ENCODE data around the gene RABEP1.

The RABEP1 gene

DNA sequence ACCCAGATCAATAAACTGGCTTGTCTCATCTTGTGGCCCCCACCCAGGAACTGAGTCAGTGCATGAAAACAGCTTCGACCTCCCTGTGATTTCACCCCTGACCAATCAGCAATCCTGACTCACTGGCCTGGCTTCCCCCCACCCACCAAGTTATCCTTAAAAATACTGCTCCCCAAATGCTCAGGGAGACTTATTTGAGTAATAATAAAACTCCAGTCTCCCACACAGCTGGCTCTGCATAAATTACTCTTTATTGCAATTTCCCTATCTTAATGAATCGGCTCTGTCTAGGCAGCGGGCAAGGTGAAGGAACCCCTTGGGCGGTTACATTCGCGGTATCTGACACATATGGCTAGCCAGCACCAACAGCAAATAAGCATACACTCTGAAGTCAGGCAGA is 9.8 kb upstream of the RABEP1 start:
- DNase-seq (ENCODE audit: low spot score): peak; percentile 4

DNA sequence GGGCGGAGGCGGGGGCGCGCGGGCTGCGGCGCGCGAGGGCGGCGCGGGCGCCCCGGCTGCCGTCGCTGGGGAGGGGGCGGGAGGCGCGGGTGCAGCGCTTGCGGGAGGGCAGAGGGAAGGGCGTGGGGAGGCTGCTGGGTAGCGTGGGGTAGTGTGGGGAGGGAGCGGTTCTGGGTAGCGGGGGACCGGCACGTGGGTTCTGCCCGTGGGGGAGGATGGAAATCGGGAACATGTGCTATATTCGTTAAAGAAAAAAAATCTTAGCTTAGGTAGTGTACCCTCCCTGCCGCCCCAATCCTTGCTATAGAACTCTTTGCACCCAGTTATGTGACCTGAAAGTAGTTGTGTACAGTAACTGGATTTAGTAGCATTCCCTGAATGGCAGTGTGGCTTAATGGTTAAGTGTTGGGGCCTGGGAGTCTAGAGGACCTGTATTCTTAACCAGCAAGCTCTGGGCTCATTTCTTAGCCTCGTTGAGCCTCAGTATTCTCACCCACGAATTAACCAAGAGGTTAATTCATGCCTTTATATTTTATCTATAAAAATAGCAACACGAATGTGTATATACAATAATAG is 646 bp downstream of the RABEP1 start:
- peak; percentile 19 for DNase-seq (ENCODE audit: low spot score)

DNA sequence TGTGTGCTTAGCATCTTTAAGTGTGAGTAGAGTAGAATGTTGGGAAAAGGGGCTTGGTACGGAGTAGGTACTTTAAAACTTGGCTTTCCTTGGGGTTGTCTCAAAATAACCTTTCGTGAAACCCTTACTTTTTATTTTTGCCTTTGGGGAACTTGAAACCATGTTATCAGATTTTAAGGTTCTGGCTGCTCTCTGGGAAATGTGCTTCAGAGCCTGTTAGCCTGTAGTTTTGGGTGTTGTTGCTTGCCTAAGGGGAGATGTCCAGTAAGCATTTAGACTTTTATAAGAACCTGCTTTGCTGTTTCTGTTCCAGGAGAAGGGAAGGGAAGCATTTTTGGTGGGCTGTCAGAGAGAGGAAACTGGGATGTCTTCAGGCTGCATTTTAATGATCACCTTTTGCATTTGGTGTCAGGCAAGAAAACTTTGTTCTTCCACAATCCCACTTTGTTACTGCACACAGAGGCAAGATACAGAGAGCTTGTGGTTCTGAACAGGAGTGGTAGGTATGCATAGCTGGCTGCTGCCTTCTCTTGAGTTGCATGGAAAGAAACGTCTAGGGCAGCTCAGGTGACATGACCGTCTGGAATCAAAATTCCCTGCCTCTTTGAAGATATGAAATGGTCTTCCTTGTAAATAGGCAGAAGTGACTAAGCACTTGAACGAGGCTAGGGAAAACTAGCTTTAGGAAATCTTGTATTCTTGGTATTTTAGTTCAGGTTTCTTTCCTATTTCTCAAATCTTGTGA is 1.7 kb downstream of the RABEP1 start:
- DNase-seq (ENCODE audit: low spot score): no peak

DNA sequence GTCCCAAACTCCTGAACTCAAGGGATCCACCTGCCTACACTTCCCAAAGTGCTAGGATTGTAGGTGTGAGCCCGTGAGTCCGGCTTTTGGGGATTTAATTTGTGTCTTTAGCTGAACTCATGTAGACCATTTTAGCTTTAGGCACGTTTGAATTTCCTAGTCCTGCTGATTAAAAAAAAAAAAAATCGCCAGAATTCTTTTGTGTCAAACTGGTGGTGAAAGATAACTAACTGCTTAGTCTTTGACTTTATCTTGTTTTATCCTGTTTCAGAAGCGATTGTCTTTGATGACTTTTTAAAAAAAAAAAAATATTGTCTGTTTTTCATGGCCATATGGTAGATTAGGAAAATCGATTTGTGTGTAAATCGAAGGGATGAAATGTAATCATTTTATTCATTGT is 2.6 kb downstream of the RABEP1 start:
- DNase-seq (ENCODE audit: low spot score): no peak

DNA sequence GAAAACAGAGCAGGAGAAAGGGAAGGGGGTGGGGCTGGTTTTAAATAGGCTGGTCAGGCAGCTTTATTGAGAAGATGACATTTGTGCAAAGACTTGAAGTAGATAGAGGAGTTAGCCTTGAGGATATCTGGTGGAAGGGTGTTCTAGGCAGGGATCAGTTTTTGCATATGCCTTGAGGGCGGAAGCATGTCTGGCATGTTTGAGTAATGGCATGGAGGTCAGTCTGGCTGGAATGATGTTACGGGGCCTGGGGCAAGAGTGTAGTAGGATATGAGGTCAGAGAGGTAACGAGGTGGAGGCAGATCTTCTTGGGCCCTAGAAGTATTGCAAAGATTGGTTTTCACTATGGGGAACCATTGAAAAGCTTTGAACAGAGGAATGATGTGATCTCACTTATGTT is 4.8 kb downstream of the RABEP1 start:
- DNase-seq (ENCODE audit: low spot score): no peak

DNA sequence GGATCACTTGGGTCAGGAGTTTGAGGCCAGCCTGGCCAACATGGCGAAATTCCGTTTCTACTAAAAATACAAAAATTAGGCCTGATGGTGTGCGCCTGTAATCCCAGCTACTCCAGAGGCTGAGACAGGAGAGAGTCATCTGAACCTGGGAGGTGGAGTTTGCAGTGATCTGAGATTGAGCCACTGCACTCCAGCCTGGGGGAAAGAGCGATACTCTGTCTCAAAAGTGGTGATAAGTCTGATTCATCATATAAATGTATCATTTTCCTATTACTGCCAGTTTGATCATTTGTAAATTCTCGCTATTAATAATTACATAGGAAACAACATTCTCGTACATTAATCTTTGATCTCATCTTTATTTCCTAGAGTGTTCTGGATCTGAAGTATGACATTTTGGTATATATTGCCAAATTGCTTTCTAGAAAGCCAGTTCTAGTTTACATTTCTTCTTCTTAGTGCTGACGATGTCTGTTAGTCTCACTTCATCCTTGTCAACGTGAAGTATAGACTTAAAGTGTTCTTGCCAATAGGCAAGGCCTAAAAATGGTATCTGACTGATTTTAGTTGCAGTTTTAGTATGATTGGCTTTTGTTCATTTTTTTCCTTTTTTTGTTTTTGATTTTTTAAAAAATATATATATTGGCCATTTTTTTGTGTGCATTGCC is 9.7 kb downstream of the RABEP1 start:
- no peak for DNase-seq (ENCODE audit: low spot score)

DNA sequence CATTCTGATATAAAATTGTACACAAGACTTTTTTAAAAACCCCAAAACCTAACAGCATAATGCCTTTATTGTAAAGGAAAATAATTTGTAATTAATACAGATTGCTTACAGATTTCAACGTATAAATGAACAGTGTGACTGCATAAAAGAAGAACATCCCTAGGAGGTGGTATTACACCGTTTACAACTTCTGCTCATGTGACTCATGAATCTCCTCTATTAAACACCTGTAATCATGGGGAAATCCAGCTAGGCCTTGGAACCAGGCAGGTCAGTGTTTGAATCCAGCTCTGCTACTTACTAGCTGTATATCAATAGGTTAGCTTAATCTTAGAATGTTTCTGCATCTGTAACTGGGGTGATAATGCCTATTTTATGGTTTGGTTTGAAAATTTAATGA is 15.2 kb downstream of the RABEP1 start:
- no peak for DNase-seq (ENCODE audit: low spot score)

DNA sequence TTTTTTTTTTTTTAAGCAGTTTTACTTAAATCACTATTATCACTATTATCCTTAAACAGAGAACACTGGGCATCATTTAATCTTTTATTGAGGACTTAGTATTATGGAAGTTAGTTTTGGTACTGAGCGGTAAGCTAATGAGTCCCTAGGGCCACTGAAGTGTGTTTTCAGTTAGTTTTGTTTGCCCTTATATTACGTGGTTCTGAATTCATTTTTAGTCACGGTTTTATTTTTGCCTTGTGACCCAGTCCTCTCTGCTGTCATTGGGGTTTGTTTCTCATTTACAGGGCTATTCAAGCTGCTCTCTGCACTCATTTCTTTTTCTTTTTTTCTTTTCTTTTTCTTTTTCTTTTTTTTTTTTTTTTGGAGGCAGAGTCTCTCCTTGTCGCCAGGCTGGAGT is 17.3 kb downstream of the RABEP1 start:
- DNase-seq (ENCODE audit: low spot score): no peak

DNA sequence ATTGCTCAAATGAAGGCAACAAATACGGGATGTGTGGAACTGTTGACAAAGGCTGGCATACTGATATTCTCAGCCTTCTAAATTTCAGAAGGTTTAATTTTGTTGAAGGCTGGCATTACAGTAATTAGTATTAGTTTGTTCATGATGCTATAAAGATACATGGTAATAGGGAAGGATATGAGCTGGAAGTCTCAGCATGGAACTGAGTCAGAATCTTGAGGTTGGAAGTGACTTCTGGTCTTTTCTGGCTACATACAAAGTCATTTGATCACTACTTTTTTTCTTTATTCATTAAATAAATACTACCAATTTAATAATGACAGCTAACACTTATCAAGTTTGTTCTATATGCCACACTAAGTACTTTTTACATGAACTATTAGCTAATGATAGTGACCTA is 22.6 kb downstream of the RABEP1 start:
- no peak for DNase-seq (ENCODE audit: low spot score)

DNA sequence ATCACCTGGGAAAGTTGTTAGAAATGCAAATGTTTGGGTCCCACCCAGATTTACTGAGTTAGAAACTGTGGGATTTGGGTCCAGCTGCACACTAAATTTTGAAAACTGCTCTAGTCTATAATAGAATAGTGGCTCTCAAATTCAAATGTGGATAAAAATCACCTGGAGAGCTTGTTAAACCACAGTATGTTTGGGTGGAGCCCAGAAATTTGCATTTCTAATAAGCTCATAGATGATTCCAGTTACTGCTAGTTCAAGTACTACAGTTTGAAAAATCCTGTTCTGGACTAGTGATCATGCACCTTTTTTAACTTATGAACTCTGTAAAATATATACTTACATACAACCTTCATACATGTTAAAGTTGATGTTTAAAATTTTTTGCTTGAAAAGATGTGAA is 27.8 kb downstream of the RABEP1 start:
- DNase-seq (ENCODE audit: low spot score): no peak

DNA sequence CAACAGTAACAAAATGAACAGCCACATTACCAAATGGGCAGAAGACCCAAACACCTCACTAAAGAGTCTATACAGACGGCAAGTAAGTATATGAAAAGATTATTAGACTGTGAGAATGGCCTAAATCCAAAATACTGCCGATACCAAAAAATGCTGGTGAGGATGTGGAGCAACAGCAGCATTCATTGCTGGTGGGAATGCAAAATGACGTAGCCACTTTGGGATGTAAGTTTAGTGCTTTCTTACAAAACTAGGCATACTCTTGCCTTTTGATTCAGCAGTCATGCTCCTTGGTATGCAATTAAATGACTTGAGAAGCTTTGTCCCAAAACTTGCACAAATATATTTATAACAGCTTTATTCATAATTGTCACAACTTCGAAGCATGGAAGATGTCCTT is 43.8 kb downstream of the RABEP1 start:
- no peak for DNase-seq (ENCODE audit: low spot score)

DNA sequence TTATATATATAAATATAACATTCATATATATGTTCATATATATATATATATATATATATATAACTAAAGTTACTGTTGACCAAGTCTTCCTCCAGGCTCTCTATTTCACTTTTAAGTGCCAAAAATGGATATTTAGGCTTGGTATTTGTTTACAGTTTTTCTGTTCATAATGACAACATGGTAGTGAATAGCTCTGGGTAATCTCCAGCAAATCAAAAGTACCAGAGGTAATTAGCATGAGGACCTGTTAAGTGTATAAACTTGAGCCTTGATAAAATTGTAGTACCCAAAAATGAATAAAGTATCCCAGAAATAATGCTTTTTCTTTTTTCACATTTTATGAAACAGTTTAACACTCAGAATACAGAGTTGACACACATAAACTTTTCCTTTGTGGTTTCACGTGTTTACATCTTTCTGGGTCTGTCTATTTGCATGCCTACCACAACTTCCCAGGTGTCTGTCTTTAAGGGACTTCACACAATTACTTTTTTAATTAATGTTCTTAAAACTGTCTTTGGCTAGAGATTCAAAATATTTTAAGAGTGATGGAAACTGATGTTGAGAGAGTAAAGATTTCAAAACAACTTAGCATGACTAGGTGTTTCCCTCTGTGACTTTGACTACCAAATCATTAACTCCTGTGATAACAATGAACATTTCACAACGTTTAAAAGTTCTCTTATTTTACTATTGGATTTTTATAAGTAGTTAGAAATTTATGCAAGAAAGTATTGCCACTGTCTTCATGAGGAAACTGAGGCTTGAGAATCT is 47.9 kb downstream of the RABEP1 start:
- peak; percentile 15 for DNase-seq (ENCODE audit: low spot score)

DNA sequence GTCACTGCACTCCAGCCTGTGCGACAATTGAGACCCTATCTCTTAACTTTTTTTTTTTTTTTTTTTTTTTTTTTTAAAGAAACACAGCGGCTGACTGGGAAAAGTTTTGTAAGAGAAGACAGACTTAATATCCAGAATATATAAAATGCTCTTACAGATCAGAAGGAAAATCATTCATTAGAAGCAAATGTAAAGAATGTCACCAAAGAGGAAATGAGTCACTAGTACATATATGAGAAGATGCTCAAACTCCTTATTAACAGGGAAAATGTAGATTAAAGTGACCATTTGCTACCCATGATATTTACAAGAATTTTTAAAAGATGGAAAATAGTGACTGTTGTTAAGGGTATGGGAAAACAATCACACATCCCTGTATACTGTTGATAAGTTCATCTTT is 48.9 kb downstream of the RABEP1 start:
- no peak for DNase-seq (ENCODE audit: low spot score)

DNA sequence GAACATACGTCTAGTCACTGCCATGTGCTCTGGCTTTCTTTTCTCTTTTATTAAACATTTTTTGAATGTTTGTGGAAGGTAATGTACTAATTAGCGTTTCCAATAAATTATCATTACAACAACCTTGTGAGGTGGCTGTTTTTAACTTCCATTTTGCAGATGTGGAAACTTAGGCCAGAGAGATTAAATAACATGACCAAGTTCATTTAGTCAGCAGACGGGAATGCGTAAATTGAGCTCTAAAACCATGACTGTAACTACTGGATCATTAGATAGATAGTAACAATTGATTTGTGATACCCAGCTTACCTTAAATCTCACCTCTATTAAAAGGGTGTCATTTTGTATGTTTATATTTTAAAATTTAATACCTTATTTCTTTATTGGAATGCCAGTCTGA is 49.4 kb downstream of the RABEP1 start:
- DNase-seq (ENCODE audit: low spot score): no peak

DNA sequence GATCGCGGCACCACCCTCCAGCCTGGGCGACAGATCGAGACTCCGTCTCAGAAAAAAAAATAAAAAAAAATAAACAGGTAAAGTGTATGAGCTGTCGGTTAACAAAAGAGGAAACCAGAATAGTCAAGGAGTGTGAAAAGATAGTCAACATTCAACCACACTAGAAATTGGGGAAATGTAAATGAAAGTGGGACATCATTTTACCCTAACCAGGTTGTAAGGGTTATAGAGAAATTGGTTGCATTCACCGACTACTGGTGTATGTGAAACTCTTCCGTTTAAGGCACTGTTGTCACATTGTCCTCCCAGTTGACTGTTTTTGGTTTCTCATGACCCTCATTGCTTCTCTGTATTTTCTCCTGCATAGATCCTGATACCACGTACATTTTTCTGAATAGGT is 62.8 kb downstream of the RABEP1 start:
- DNase-seq (ENCODE audit: low spot score): no peak

DNA sequence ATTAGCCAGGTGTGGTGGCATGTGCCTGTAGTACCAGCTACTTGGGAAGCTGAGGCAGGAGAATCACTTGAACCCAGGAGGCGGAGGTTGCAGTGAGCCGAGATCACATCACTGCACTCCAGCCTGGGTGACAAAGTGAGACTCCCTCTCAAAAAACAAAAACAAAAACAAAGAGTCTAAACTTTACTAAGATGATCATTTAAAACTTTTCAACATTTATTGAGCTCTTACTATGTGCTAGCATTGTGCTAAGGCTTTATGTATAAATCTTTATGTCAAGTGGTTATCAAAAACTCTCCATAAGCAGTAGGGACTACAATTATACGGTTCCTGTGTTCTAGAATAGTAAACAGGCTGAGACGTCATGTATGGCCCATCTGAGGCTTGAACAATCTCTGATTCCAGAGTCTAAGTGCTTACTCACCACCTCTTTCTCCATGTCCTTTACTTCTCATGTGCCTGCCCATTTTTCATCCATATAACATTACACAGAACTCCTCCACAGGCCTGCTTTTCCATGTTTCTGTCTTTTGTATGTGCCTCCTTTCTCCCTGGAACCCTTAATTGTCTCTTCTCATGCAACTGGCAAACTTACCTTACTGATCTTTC is 70.7 kb downstream of the RABEP1 start:
- no peak for DNase-seq (ENCODE audit: low spot score)

DNA sequence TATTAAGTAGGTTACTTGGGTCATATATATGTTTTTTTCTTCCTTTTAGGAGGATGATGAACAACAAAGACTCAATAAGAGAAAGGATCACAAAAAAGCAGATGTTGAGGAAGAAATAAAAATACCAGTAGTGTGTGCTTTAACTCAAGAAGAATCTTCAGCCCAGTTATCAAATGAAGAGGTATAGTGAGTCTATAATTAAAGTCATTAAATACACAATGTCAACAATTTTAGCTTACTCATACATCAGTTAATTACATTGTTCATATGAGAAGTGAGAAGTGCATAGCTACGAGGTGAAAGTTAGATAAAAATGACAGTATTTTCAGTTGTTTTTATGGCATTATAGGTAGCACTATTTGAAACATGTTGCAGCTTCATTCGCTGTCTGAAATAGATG is 72.2 kb downstream of the RABEP1 start:
- DNase-seq (ENCODE audit: low spot score): no peak

DNA sequence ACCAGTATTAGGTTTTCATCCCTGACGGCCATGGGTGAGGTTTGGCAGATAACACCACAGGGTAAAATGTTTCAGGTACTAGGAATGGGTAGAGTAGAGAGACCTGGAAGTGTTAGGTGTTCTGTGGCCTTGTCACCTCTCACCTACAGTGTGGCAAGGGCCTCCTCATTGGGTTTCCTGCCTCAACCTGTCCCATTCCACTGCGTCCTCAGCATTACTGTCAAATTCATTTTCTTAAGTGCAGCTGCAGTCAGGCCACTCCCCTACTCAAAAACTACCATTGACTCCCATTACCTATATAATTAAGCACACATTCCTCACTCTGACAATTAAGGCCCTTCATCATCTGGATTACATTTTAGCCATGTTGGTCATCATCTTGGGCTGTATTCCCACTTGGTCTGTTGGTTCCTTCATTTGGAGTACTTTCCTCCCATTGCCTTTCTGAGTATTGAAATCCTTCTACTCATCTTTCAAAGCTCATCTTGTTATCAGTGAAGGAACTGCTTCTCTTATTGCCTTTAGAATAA is 72.9 kb downstream of the RABEP1 start:
- DNase-seq (ENCODE audit: low spot score): no peak

DNA sequence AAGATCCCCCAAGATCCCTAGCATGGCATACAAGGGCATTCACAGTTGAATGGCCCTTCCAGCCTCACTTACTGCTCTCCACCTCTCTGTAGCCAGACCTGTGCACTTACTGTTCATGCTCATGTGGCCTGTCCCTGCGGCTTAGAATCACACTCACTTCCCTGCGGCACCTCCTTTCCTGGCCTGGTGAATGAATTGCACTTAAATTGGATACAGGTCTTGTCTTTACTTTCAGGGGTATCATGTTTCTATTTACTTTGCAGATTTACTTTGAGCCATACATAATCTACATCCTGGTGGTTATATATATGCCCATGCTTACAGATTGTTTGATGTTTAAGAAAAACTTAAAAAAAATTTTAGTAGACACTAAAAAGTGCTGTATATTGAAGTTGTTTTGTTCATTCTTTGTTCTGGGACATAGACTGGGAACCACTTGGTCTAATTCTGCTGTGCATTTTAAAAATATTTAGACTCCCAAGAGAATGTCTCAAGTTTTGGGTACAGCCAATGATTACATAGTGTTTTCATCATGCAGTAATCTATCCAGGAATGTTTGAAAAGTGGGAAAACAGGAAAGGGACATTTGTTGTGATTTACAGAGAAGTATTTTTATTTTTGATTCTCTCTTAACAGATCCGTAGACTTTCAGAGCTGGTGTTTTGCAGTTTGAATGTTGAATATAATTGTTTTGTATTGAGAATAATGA is 73.5 kb downstream of the RABEP1 start:
- DNase-seq (ENCODE audit: low spot score): no peak

DNA sequence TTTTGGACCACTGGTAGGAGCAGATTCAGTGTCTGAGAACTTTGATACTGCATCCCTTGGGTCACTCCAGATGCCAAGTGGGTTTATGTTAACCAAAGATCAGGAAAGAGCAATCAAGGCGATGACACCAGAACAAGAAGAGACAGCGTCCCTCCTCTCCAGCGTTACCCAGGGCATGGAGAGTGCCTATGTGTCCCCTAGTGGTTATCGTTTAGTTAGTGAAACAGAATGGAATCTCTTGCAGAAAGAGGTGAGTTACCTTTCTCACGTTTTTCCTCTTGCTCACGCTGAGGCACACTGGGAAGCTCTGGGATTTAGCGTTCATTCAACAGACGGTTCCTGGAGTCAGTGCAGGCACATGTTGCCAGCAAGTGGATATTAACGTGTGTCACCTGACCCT is 79.3 kb downstream of the RABEP1 start:
- DNase-seq (ENCODE audit: low spot score): no peak

DNA sequence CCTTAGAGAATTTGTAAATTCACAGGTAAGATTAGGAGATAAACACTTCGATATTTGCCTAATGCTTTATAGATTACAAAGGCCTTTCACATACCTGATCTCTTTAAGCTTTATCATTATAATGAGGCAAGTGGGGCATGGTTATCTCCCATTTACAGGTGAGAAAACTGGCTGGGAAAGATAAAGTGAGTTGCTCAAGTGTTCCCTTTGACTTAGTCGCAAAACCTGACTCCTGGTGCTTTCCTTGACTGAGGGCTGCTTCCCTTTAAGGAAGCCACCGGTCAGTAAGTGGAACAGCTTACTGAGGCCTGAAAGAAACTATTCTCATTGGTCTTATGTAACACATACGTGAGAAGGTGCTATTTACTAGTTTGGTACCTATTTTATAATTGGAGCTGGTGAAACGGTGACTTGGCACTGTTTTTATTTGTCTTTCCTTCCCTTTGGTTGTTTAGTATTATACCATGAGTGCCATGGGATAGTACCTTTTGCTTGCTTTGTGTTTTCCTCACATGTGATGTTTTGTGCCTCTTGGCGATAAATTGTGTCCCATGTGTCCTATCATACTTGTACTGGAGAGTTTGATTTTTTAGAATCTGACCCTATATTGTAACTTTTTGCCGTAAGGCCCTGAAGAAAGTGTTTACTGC is 80.2 kb downstream of the RABEP1 start:
- DNase-seq (ENCODE audit: low spot score): no peak
